Measurements from ENCODE around the gene ESCO1. TPM values are rescaled to one million over a fixed set of nuclear protein-coding genes. Genes with fewer than 3 reads are reported as not detected.

ESCO1 gene
- total and polyA plus RNA-seq, 12 donors, result 6.7 to 34.2 (median 12.0) TPM

- WGBS, 4 donors, result 93 to 96% (median 95%) methylated on average over 6 of the region's 6 CpGs
- Histone ChIP-seq H3K4me1 (replicated peaks in 1 of 2) (no peaks in the 10 kb centered on the region), H3K36me3 (replicated peaks in 1 of 2) (no peaks in the 10 kb centered on the region), H3K4me3 (no peak overlapping the region), H3K9me3 (replicated peaks in 1 of 3) (no peaks in the 10 kb centered on the region), H3K27ac (no peak overlapping the region), H3K27me3 (no peaks in the 10 kb centered on the region)
- intact Hi-C loops (cut with DNase I), result no loop called here
- DNase-seq, result no peak
- TF ChIP-seq CTCF (IDR thresholded peaks at IDR 0.05), result no peak
- TF ChIP-seq POLR2A (IDR thresholded peaks at IDR 0.05), result no peak
Observed at GRCh38 chr18:21522530-21522929, 78.0 kb downstream of the ESCO1 start.

- Histone ChIP-seq H3K9me3 (replicated peaks in 1 of 3) (no peaks in the 10 kb centered on the region), H3K27ac (no peak overlapping the region), H3K27me3 (no peaks in the 10 kb centered on the region), H3K4me1 (replicated peaks in 1 of 2) (no peaks in the 10 kb centered on the region), H3K36me3 (replicated peaks in 1 of 2) (no peaks in the 10 kb centered on the region), H3K4me3 (no peak overlapping the region)
- WGBS, 4 donors, result 93 to 97% (median 93%) methylated on average over 5 of the region's 5 CpGs
- TF ChIP-seq POLR2A (IDR thresholded peaks at IDR 0.05) (no peak), CTCF (IDR thresholded peaks at IDR 0.05) (no peak)
- no peak for DNase-seq
- intact Hi-C loops (cut with DNase I), result no loop called here
Observed at GRCh38 chr18:21513741-21514140, 86.8 kb downstream of the ESCO1 start.

GRCh38 chr18:21513292-21513691, 87.2 kb downstream of the ESCO1 start:
- H3K27ac ChIP-seq, result no peak overlapping the region
- 93 to 100% (median 98%) methylated on average over 2 of the region's 2 CpGs for WGBS, 4 donors
- no peaks in the 10 kb centered on the region for H3K9me3 ChIP-seq (replicated peaks in 1 of 3)
- H3K27me3 ChIP-seq, result no peaks in the 10 kb centered on the region
- H3K4me3 ChIP-seq, result no peak overlapping the region
- no peak for TF ChIP-seq POLR2A (IDR thresholded peaks at IDR 0.05)
- no peak for TF ChIP-seq CTCF (IDR thresholded peaks at IDR 0.05)
- H3K4me1 ChIP-seq (replicated peaks in 1 of 2), result no peaks in the 10 kb centered on the region
- no peak for DNase-seq
- intact Hi-C loops (cut with DNase I), result no loop called here
- no peaks in the 10 kb centered on the region for H3K36me3 ChIP-seq (replicated peaks in 1 of 2)

GRCh38 chr18:21509062-21509461, 91.4 kb downstream of the ESCO1 start:
- H3K4me1 ChIP-seq (replicated peaks in 1 of 2), result no peaks in the 10 kb centered on the region
- WGBS, 4 donors, result 79 to 90% (median 87%) methylated on average over 5 of the region's 5 CpGs
- no peaks in the 10 kb centered on the region for H3K27me3 ChIP-seq
- H3K27ac ChIP-seq, result no peak overlapping the region
- DNase-seq, result no peak
- intact Hi-C loops (cut with DNase I), result loop anchor here in 1 of 2 donors (10.0 kb wide), 1 partner anchor 304 kb away; no protein-coding TSS in a partner anchor
- H3K4me3 ChIP-seq, result no peak overlapping the region
- no peaks in the 10 kb centered on the region for H3K36me3 ChIP-seq (replicated peaks in 1 of 2)
- TF ChIP-seq CTCF (IDR thresholded peaks at IDR 0.05), result no peak
- TF ChIP-seq POLR2A (IDR thresholded peaks at IDR 0.05), result no peak
- H3K9me3 ChIP-seq (replicated peaks in 1 of 3), result no peaks in the 10 kb centered on the region

Data from adrenal gland (tissue), 12 donors.